Ammon's horn (tissue), 1 donor: Measurements from ENCODE around the gene ACOT2.
"Not testable (repeated sequence)": the region's sequence is repeated elsewhere in the genome, so short reads cannot be mapped to it uniquely, and the experiment has no call there.

Source experiments
- DNase-seq: peaks from one replicate; pipeline ENCODE4 v3.0.0-alpha.2; 2016; ENCODE audit warnings: low spot score

Gene ACOT2

GRCh38 chr14:73569185-73569958, at the start of gene ACOT2:
TSS of gene ACOT2 (plus strand) at chr14:73569213. CDS start at chr14:73569241, 28 bp downstream.
- peak; percentile 79 for DNase-seq

GRCh38 chr14:73521229-73521628, 47.8 kb upstream of the ACOT2 start:
- no peak for DNase-seq

- no peak for DNase-seq
Observed at GRCh38 chr14:73524493-73524892, 44.5 kb upstream of the ACOT2 start.

- no peak for DNase-seq
Observed at GRCh38 chr14:73526036-73526984, 42.7 kb upstream of the ACOT2 start.

- not testable (repeated sequence) for DNase-seq
Observed at GRCh38 chr14:73529356-73529755, 39.7 kb upstream of the ACOT2 start.

- not testable (repeated sequence) for DNase-seq
Observed at GRCh38 chr14:73531971-73532370, 37.0 kb upstream of the ACOT2 start.

GRCh38 chr14:73537244-73538045, 31.6 kb upstream of the ACOT2 start:
- not testable (repeated sequence) for DNase-seq

GRCh38 chr14:73539017-73539416, 30.0 kb upstream of the ACOT2 start:
- not testable (repeated sequence) for DNase-seq

GRCh38 chr14:73542961-73543360, 26.1 kb upstream of the ACOT2 start:
- DNase-seq: not testable (repeated sequence)

- not testable (repeated sequence) for DNase-seq
Observed at GRCh38 chr14:73545353-73545752, 23.7 kb upstream of the ACOT2 start.

GRCh38 chr14:73549097-73549496, 19.9 kb upstream of the ACOT2 start:
- not testable (repeated sequence) for DNase-seq

GRCh38 chr14:73549889-73550524, 19.0 kb upstream of the ACOT2 start:
- DNase-seq: not testable (repeated sequence)

- DNase-seq: no peak
Observed at GRCh38 chr14:73553845-73554244, 15.2 kb upstream of the ACOT2 start.

GRCh38 chr14:73557201-73557600, 11.8 kb upstream of the ACOT2 start:
- not testable (repeated sequence) for DNase-seq

- not testable (repeated sequence) for DNase-seq
Observed at GRCh38 chr14:73558238-73558637, 10.8 kb upstream of the ACOT2 start.

- DNase-seq: not testable (repeated sequence)
Observed at GRCh38 chr14:73562256-73562655, 6.8 kb upstream of the ACOT2 start.

- DNase-seq: not testable (repeated sequence)
Observed at GRCh38 chr14:73562696-73563095, 6.3 kb upstream of the ACOT2 start.

GRCh38 chr14:73566431-73566830, 2.6 kb upstream of the ACOT2 start:
- not testable (repeated sequence) for DNase-seq

- not testable (repeated sequence) for DNase-seq
Observed at GRCh38 chr14:73566935-73567334, 2.1 kb upstream of the ACOT2 start.

GRCh38 chr14:73567358-73567757, 1.7 kb upstream of the ACOT2 start:
- DNase-seq: no peak
